K562 (cell line): ENCODE measurements around the gene TBX19. TPM values are rescaled to one million over a fixed set of nuclear protein-coding genes. Genes with fewer than 3 reads are reported as not detected.

Source experiments
- BRD9 ChIP-seq: fragments of 450-650 bp; IDR thresholded peaks from 2 replicates; pipeline ENCODE4 v1.6.1; 2018; ENCODE audit warnings: low read depth; ENCODE audit not compliant: partially characterized antibody
- CHCHD3 ChIP-seq: fragments of 250-450 bp; sonication (Bioruptor Pico); IDR thresholded peaks from 2 replicates; pipeline ENCODE4 v2.1.2; 2022; ENCODE audit warnings: mild to moderate bottlenecking
- CREB3 ChIP-seq: fragments of 450-650 bp; conservative IDR thresholded peaks from 2 replicates; pipeline ENCODE4 v1.6.1; 2016; ENCODE audit warnings: missing genetic modification characterization, low read depth, mild to moderate bottlenecking, missing compliant biosample characterization, moderate library complexity
- CUX1 ChIP-seq: fragments of 200-800 bp; sonication (Bioruptor generic); IDR thresholded peaks from 2 replicates; pipeline ENCODE4 v1.6.1; 2016; ENCODE audit warnings: missing genetic modification characterization, missing compliant biosample characterization
- ESRRB ChIP-seq: fragments of 250-450 bp; sonication (Bioruptor Pico); IDR thresholded peaks from 2 replicates; pipeline ENCODE4 v1.5.0; 2020; ENCODE audit warnings: mild to moderate bottlenecking, moderate library complexity, borderline replicate concordance
- GABPB1 ChIP-seq: sonication (generic); formaldehyde crosslinking; IDR thresholded peaks from 2 replicates; pipeline ENCODE4 v1.8.0; 2022; ENCODE audit warnings: mild to moderate bottlenecking, missing genetic modification reagents
- L3MBTL2 ChIP-seq: fragments of 450-650 bp; IDR thresholded peaks from 2 replicates; pipeline ENCODE4 v1.6.1; 2016; ENCODE audit warnings: mild to moderate bottlenecking, moderate library complexity
- PRDM10 ChIP-seq: fragments of 450-650 bp; IDR thresholded peaks from 2 replicates; pipeline ENCODE4 v1.6.1; 2018; ENCODE audit not compliant: partially characterized antibody
- RB1 ChIP-seq: fragments of 450-650 bp; IDR thresholded peaks from 2 replicates; pipeline ENCODE4 v1.6.1; 2017; ENCODE audit warnings: low read depth, mild to moderate bottlenecking
- RBM15 ChIP-seq: fragments of 200-400 bp; formaldehyde crosslinking; IDR thresholded peaks from 2 replicates; pipeline ENCODE4 v1.6.1; 2018; ENCODE audit warnings: mild to moderate bottlenecking, low read length, moderate library complexity; ENCODE audit not compliant: insufficient read depth
- SETDB1 ChIP-seq: IDR thresholded peaks from one replicate; pipeline ENCODE4 v1.6.1; 2012; ENCODE audit warnings: low read length, control low read depth, inconsistent platforms
- TRIM28 ChIP-seq: fragments of 450-650 bp; IDR thresholded peaks from 2 replicates; pipeline ENCODE4 v1.6.1; 2017
- ZBTB1 ChIP-seq: sonication (generic); formaldehyde crosslinking; IDR thresholded peaks from 2 replicates; pipeline ENCODE4 v1.8.1; 2023; ENCODE audit warnings: missing genetic modification reagents, low read depth, mild to moderate bottlenecking, borderline replicate concordance
- ZNF395 ChIP-seq: fragments of 200-800 bp; sonication (Bioruptor generic); IDR thresholded peaks from 2 replicates; pipeline ENCODE4 v1.6.1; 2017; ENCODE audit warnings: missing genetic modification characterization, missing compliant biosample characterization
- ZNF511 ChIP-seq: sonication (generic); formaldehyde crosslinking; IDR thresholded peaks from 2 replicates; pipeline ENCODE4 v1.8.0; 2022; ENCODE audit warnings: mild to moderate bottlenecking, missing genetic modification reagents
- ZNF780A ChIP-seq: fragments of 250-450 bp; sonication (Bioruptor Pico); IDR thresholded peaks from 2 replicates; pipeline ENCODE4 v1.5.0; 2021; ENCODE audit warnings: mild to moderate bottlenecking
- polyA plus RNA-seq, 8 experiments: library from polyadenylated mRNA; depleted of rRNA in 4 of 8; stranded (reverse) in 5 of 8; unstranded in 3 of 8; fragments of >200 nt; fragmentation: Nextera tagmentation in 2 of 8; fragmentation: Illumina TruSeq in 1 of 8; extraction: Ambion mirVana in 2 of 8; extraction: Trizol in 1 of 8; gene quantifications; 2 replicates each; pipeline versions ENCODE4 v1.2.1 to v1.2.3, GENCODE V29; 2011 to 2014; ENCODE audit warnings: inconsistent platforms in 1 of 8, missing spikeins in 1 of 8
- total RNA-seq, 7 experiments: library from RNA; depleted of rRNA in 6 of 7; stranded (reverse); fragments of >200 nt in 6 of 7; fragmentation: Illumina TruSeq in 2 of 7; extraction: Trizol in 2 of 7; gene quantifications; 2 replicates each; pipeline versions ENCODE4 v1.2.1 to v1.2.3, GENCODE V29; 2011 to 2021; ENCODE audit warnings: low replicate concordance in 1 of 7

Gene TBX19
- total and polyA plus RNA-seq, 9 of the 15 experiments (the other 6 are each of a cell fraction or from before 2014, with no cell fraction given), result 0.32 to 3.1 (median 0.95) TPM

GRCh38 chr1:168333562-168334276 is 53.0 kb downstream of the TBX19 start (continued):
- TF ChIP-seq CUX1 (CRISPR knock-in tag), result no peak
- TF ChIP-seq RBM15, result no peak
- TF ChIP-seq CHCHD3 (CRISPR knock-in tag), result no peak
- no peak for TF ChIP-seq TRIM28
- TF ChIP-seq SETDB1, result no peak
- TF ChIP-seq ZNF780A, result no peak
- TF ChIP-seq BRD9, result no peak
- TF ChIP-seq L3MBTL2, result no peak
- TF ChIP-seq CREB3 (tag), result peak; percentile 93
- TF ChIP-seq ZNF395 (CRISPR knock-in tag), result peak; percentile 72; the same call in 1 of the 2 replicates
- TF ChIP-seq GABPB1, result no peak
- no peak for TF ChIP-seq ZBTB1 (CRISPR knock-in tag)
- no peak for TF ChIP-seq ESRRB
- TF ChIP-seq ZNF511 (CRISPR knock-in tag), result no peak
- TF ChIP-seq RB1, result no peak
- TF ChIP-seq PRDM10, result no peak
